ENCODE results near the gene XRRA1. TPM values are rescaled to one million over a fixed set of nuclear protein-coding genes. Genes with fewer than 3 reads are reported as not detected.
"Not testable (repeated sequence)": the region's sequence is repeated elsewhere in the genome, so short reads cannot be mapped to it uniquely, and the experiment has no call there.

XRRA1 gene
- total RNA-seq, 1 experiment from 2014 or later, result 9.7 TPM

- in situ Hi-C loops (cut with HindIII; ENCODE audit: low sequenced_read_pairs), result no loop called here
- no peak for DNase-seq (ENCODE audit: low spot score)
These were observed 39.1 kb downstream of the XRRA1 start for GRCh38 chr11:74909812-74910211.

GRCh38 chr11:74909385-74909784, 39.5 kb downstream of the XRRA1 start:
- no peak for DNase-seq (ENCODE audit: low spot score)
- in situ Hi-C loops (cut with HindIII; ENCODE audit: low sequenced_read_pairs), result no loop called here

- DNase-seq (ENCODE audit: low spot score), result no peak
- in situ Hi-C loops (cut with HindIII; ENCODE audit: low sequenced_read_pairs), result no loop called here
These were observed 43.6 kb downstream of the XRRA1 start for GRCh38 chr11:74905326-74905725.

- in situ Hi-C loops (cut with HindIII; ENCODE audit: low sequenced_read_pairs), result no loop called here
- DNase-seq (ENCODE audit: low spot score), result no peak
These were observed 46.5 kb downstream of the XRRA1 start for GRCh38 chr11:74902342-74902741.

- no peak for DNase-seq (ENCODE audit: low spot score)
- in situ Hi-C loops (cut with HindIII; ENCODE audit: low sequenced_read_pairs), result no loop called here
These were observed 52.6 kb downstream of the XRRA1 start for GRCh38 chr11:74896311-74896710.

GRCh38 chr11:74895340-74896116, 53.4 kb downstream of the XRRA1 start:
- DNase-seq (ENCODE audit: low spot score), result no peak
- in situ Hi-C loops (cut with HindIII; ENCODE audit: low sequenced_read_pairs), result no loop called here

- DNase-seq (ENCODE audit: low spot score); in situ Hi-C loops (cut with HindIII; ENCODE audit: low sequenced_read_pairs): not testable (repeated sequence)
These were observed 55.9 kb downstream of the XRRA1 start for GRCh38 chr11:74893015-74893414.

GRCh38 chr11:74877132-74877531, 71.8 kb downstream of the XRRA1 start:
- in situ Hi-C loops (cut with HindIII; ENCODE audit: low sequenced_read_pairs), result no loop called here
- no peak for DNase-seq (ENCODE audit: low spot score)

- no peak for DNase-seq (ENCODE audit: low spot score)
- in situ Hi-C loops (cut with HindIII; ENCODE audit: low sequenced_read_pairs), result no loop called here
These were observed 77.9 kb downstream of the XRRA1 start for GRCh38 chr11:74871037-74871436.

- in situ Hi-C loops (cut with HindIII; ENCODE audit: low sequenced_read_pairs), result no loop called here
- no peak for DNase-seq (ENCODE audit: low spot score)
These were observed 78.4 kb downstream of the XRRA1 start for GRCh38 chr11:74870485-74870884.

GRCh38 chr11:74866557-74866956, 82.3 kb downstream of the XRRA1 start:
- DNase-seq (ENCODE audit: low spot score), result no peak
- in situ Hi-C loops (cut with HindIII; ENCODE audit: low sequenced_read_pairs), result no loop called here

- no peak for DNase-seq (ENCODE audit: low spot score)
- in situ Hi-C loops (cut with HindIII; ENCODE audit: low sequenced_read_pairs), result no loop called here
These were observed 85.5 kb downstream of the XRRA1 start for GRCh38 chr11:74863410-74863809.

- DNase-seq (ENCODE audit: low spot score), result no peak
- in situ Hi-C loops (cut with HindIII; ENCODE audit: low sequenced_read_pairs), result no loop called here
These were observed 88.1 kb downstream of the XRRA1 start for GRCh38 chr11:74860743-74861142.

GRCh38 chr11:74853223-74853622, 95.7 kb downstream of the XRRA1 start:
- no peak for DNase-seq (ENCODE audit: low spot score)
- in situ Hi-C loops (cut with HindIII; ENCODE audit: low sequenced_read_pairs), result no loop called here

- no peak for DNase-seq (ENCODE audit: low spot score)
- in situ Hi-C loops (cut with HindIII; ENCODE audit: low sequenced_read_pairs), result no loop called here
These were observed 99.1 kb downstream of the XRRA1 start for GRCh38 chr11:74849525-74850391.

GRCh38 chr11:74847895-74848294, 101.0 kb downstream of the XRRA1 start:
- in situ Hi-C loops (cut with HindIII; ENCODE audit: low sequenced_read_pairs), result no loop called here
- DNase-seq (ENCODE audit: low spot score), result no peak

- no peak for DNase-seq (ENCODE audit: low spot score)
- in situ Hi-C loops (cut with HindIII; ENCODE audit: low sequenced_read_pairs), result no loop called here
These were observed 101.5 kb downstream of the XRRA1 start for GRCh38 chr11:74847395-74847794.

- in situ Hi-C loops (cut with HindIII; ENCODE audit: low sequenced_read_pairs), result no loop called here
- no peak for DNase-seq (ENCODE audit: low spot score)
These were observed 102.1 kb downstream of the XRRA1 start for GRCh38 chr11:74846770-74847169.

- DNase-seq (ENCODE audit: low spot score), result no peak
- in situ Hi-C loops (cut with HindIII; ENCODE audit: low sequenced_read_pairs), result no loop called here
These were observed 102.8 kb downstream of the XRRA1 start for GRCh38 chr11:74845978-74846517.

- in situ Hi-C loops (cut with HindIII; ENCODE audit: low sequenced_read_pairs), result no loop called here
- no peak for DNase-seq (ENCODE audit: low spot score)
These were observed 104.0 kb downstream of the XRRA1 start for GRCh38 chr11:74844865-74845264.
